Measurements from ENCODE around the gene PSMB8.
"Not testable (repeated sequence)": the region's sequence is repeated elsewhere in the genome, so short reads cannot be mapped to it uniquely, and the experiment has no call there.

The PSMB8 gene

GRCh38 chr6:32816746-32817204 lies 27.1 kb downstream of the PSMB8 start, which contains the start of gene HLA-DOB:
TSS of gene HLA-DOB (minus strand) at chr6:32817002. CDS start at chr6:32816951, 51 bp downstream.
- intact Hi-C loops (cut with micrococcal nuclease): no loop called here

GRCh38 chr6:32815996-32816395 lies 27.9 kb downstream of the PSMB8 start:
- H3K36me3 Mint-ChIP-seq (ENCODE audit: low read depth): no peaks in the 10 kb centered on the region
- H3K4me3 Mint-ChIP-seq: no peak overlapping the region
- H3K27me3 Mint-ChIP-seq: peaks cover 1% of the 10 kb centered on the region
- H3K4me1 Mint-ChIP-seq (ENCODE audit: low read depth): peaks cover 39% of the 10 kb centered on the region
- H3K27ac Mint-ChIP-seq: no peak overlapping the region
- intact Hi-C loops (cut with micrococcal nuclease): no loop called here
- no peaks in the 10 kb centered on the region for H3K9me3 Mint-ChIP-seq

More at GRCh38 chr6:32816746-32817204, 27.1 kb downstream of the PSMB8 start, which contains the start of gene HLA-DOB:
- Mint-ChIP-seq H3K9me3 (no peaks in the 10 kb centered on the region), H3K36me3 (ENCODE audit: low read depth) (no peaks in the 10 kb centered on the region), H3K4me3 (peak within 1 kb of the TSS; percentile 42), H3K27me3 (peaks cover 1% of the 10 kb centered on the region), H3K4me1 (ENCODE audit: low read depth) (peaks cover 46% of the 10 kb centered on the region), H3K27ac (peak within 1 kb of the TSS; percentile 72)

GRCh38 chr6:32815115-32815514 lies 28.7 kb downstream of the PSMB8 start:
- Mint-ChIP-seq H3K9me3 (no peaks in the 10 kb centered on the region), H3K27ac (no peak overlapping the region), H3K36me3 (ENCODE audit: low read depth) (no peaks in the 10 kb centered on the region), H3K27me3 (peaks cover 1% of the 10 kb centered on the region), H3K4me3 (no peak overlapping the region), H3K4me1 (ENCODE audit: low read depth) (peaks cover 30% of the 10 kb centered on the region)
- intact Hi-C loops (cut with micrococcal nuclease): no loop called here

DNA sequence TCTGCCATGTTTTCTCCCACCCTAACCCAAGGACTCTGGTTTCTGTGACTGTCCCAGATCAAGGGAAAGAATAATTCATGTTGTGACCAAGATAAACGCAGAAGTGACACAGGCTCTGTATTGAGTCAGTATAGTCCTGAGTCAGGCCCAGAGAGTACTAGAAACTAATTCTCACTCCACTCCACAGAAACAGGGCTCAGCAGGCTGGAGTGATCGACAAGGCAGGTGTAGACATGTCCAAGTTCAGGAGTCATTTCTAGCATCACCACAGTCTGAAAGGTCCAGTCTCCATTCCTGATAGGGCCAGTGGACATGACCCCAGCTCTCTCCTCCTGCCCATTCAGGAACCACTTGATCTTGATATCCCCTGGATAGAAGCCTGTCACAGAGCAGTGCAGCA lies 29.7 kb downstream of the PSMB8 start:
- intact Hi-C loops (cut with micrococcal nuclease): no loop called here
- no peak overlapping the region for H3K4me3 Mint-ChIP-seq
- H3K27me3 Mint-ChIP-seq: peaks cover 1% of the 10 kb centered on the region
- no peak overlapping the region for H3K27ac Mint-ChIP-seq
- no peaks in the 10 kb centered on the region for H3K9me3 Mint-ChIP-seq
- no peaks in the 10 kb centered on the region for H3K36me3 Mint-ChIP-seq (ENCODE audit: low read depth)
- H3K4me1 Mint-ChIP-seq (ENCODE audit: low read depth): peaks cover 20% of the 10 kb centered on the region

DNA sequence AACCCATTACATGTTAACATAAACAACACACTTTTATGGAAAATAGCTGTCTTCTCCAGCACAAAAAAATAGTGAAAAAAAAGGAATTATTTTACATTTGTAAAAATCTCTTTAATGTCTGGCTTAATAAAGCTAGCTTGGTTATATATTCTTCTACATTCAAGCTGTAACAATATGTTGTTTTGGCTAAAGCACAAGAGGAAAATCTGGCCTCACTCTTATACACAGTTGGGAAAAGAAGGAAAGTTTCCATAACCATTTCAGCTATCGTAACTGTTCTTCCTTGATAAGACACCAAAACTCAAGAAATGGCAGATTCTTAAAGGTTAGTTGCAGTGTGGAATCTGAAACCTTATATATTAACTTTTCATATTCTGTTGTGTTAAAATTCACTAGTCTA lies 34.7 kb downstream of the PSMB8 start:
- no peak overlapping the region for H3K4me3 Mint-ChIP-seq
- H3K36me3 Mint-ChIP-seq (ENCODE audit: low read depth): no peaks in the 10 kb centered on the region
- H3K9me3 Mint-ChIP-seq: no peaks in the 10 kb centered on the region
- H3K27ac Mint-ChIP-seq: no peak overlapping the region
- peaks cover 12% of the 10 kb centered on the region for H3K4me1 Mint-ChIP-seq (ENCODE audit: low read depth)
- H3K27me3 Mint-ChIP-seq: peaks cover 9% of the 10 kb centered on the region
- intact Hi-C loops (cut with micrococcal nuclease): no loop called here

DNA sequence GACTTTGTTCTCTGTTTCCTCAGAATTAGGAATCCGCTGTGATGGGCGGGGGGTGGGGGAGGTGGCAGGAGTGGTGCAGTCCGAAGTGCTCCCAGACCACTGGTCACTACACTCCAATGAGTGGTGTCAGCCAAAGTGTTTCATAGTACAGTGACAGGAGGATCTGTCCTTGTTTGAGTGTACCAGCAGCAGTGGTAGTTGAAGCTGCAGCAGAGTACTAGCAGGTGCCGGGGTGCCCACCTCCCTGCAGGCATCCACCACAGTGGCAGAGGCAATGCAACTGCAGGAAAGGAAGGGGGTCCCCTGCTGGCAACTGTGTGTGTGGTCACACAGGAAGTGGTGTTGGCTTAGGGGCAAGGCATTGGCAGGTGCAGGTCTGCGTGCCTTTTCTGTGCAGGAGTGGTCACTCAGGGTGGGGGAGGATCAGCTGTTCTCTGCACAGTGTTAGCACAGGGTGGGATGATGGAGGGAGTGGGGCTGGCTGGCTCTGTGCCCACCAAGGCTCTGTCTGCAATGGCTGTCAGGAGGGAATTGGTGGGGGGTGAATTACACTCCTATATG lies 36.7 kb downstream of the PSMB8 start:
- Mint-ChIP-seq H3K27ac (no peak overlapping the region), H3K27me3 (peaks cover 22% of the 10 kb centered on the region), H3K4me1 (ENCODE audit: low read depth) (peaks cover 22% of the 10 kb centered on the region), H3K9me3 (no peaks in the 10 kb centered on the region), H3K36me3 (ENCODE audit: low read depth) (no peaks in the 10 kb centered on the region), H3K4me3 (no peak overlapping the region)
- intact Hi-C loops (cut with micrococcal nuclease): no loop called here

- H3K9me3 Mint-ChIP-seq; intact Hi-C loops (cut with micrococcal nuclease); H3K36me3 Mint-ChIP-seq (ENCODE audit: low read depth); H3K4me3 Mint-ChIP-seq; H3K27ac Mint-ChIP-seq: not testable (repeated sequence)
- Mint-ChIP-seq H3K27me3 (peaks cover 26% of the 10 kb centered on the region), H3K4me1 (ENCODE audit: low read depth) (peaks cover 22% of the 10 kb centered on the region)
Observed at GRCh38 chr6:32805404-32805803, 38.4 kb downstream of the PSMB8 start.

DNA sequence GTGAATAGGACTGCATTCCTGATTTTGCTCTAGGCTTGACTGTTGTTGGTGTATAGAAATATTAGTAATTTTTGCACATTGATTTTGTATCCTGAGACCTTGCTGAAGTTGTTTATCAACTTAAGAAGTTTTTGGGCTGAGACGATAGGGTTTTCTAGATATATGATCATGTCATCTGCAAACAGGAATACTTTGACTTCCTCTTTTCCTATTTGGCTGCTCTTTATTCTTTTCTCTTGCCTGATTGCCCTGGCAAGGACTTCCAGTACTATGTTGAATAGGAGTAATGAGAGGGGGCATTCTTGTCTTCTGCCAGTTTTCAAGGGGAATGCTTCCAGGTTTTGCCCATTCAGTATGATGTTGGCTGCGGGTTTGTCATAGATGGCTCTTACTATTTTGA lies 40.4 kb downstream of the PSMB8 start:
- H3K9me3 Mint-ChIP-seq: peaks cover 14% of the 10 kb centered on the region
- H3K36me3 Mint-ChIP-seq (ENCODE audit: low read depth): peaks cover 8% of the 10 kb centered on the region
- peaks cover 25% of the 10 kb centered on the region for H3K4me1 Mint-ChIP-seq (ENCODE audit: low read depth)
- intact Hi-C loops (cut with micrococcal nuclease): no loop called here
- peaks cover 26% of the 10 kb centered on the region for H3K27me3 Mint-ChIP-seq
- no peak overlapping the region for H3K4me3 Mint-ChIP-seq
- H3K27ac Mint-ChIP-seq: no peak overlapping the region

- H3K36me3 Mint-ChIP-seq (ENCODE audit: low read depth): peaks cover 12% of the 10 kb centered on the region
- intact Hi-C loops (cut with micrococcal nuclease): no loop called here
Observed at GRCh38 chr6:32799740-32800139, 44.1 kb downstream of the PSMB8 start.

GRCh38 chr6:32799168-32799567 lies 44.7 kb downstream of the PSMB8 start:
- intact Hi-C loops (cut with micrococcal nuclease): no loop called here
- Mint-ChIP-seq H3K36me3 (ENCODE audit: low read depth) (peaks cover 12% of the 10 kb centered on the region), H3K27me3 (peaks cover 18% of the 10 kb centered on the region), H3K4me3 (no peak overlapping the region), H3K4me1 (ENCODE audit: low read depth) (peaks cover 53% of the 10 kb centered on the region), H3K9me3 (peaks cover 19% of the 10 kb centered on the region), H3K27ac (no peak overlapping the region)

More at GRCh38 chr6:32799740-32800139, 44.1 kb downstream of the PSMB8 start:
- Mint-ChIP-seq H3K27me3 (peaks cover 22% of the 10 kb centered on the region), H3K9me3 (peaks cover 19% of the 10 kb centered on the region), H3K4me3 (no peak overlapping the region), H3K27ac (no peak overlapping the region), H3K4me1 (ENCODE audit: low read depth) (peaks cover 48% of the 10 kb centered on the region)

DNA sequence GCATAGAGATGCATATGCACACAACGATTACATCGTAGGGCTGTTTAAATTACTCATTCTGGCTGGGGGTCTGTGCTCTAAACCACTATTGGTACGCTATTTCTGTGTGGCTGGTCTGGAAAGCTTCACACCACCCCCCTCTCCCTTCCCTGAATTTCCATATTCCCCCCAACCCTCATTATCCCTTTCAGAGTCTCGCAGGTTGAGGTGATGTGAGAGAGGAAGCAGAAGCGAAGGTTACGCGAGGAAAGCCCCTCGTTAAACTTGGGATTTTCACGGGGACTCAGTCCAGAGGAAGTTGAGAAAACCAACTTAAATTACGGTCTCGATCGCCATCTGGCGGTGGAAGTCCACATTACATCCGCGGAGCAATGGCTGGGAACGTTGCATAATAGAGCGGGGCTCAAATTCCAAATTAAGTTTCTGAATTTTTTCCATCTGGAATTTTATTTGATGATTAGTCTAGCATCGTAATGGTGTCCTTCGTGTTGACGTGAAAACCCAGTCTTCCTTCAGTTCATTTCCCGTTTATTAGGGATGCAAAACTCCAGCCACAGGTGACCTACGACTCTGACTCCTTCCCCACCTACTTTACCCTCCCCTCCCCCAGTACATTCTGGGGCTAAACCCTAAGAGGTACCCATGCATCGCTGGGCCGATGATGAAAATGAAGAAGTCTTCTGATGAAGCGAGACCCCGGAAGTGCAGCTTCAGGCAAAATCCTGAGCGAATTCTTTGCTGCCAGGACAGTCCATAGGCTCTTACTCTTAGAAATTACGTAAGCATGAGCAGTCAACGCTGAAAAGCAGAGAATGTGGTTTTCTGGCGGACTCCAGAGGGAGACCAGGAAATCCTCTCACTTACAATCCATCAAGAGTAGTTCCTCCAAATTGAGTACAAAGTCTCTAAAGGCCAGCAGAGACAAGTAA lies 46.7 kb downstream of the PSMB8 start:
- H3K27ac Mint-ChIP-seq: peak overlapping the region; percentile 88
- H3K36me3 Mint-ChIP-seq (ENCODE audit: low read depth): peaks cover 12% of the 10 kb centered on the region
- H3K4me3 Mint-ChIP-seq: peak overlapping the region; percentile 73
- intact Hi-C loops (cut with micrococcal nuclease): no loop called here
- peaks cover 4% of the 10 kb centered on the region for H3K27me3 Mint-ChIP-seq
- H3K9me3 Mint-ChIP-seq: peaks cover 19% of the 10 kb centered on the region
- H3K4me1 Mint-ChIP-seq (ENCODE audit: low read depth): peaks cover 61% of the 10 kb centered on the region

- Mint-ChIP-seq H3K36me3 (ENCODE audit: low read depth) (peaks cover 12% of the 10 kb centered on the region), H3K9me3 (peaks cover 16% of the 10 kb centered on the region), H3K27me3 (no peaks in the 10 kb centered on the region), H3K4me1 (ENCODE audit: low read depth) (peaks cover 78% of the 10 kb centered on the region), H3K4me3 (peak overlapping the region; percentile 52), H3K27ac (peak overlapping the region; percentile 88)
- intact Hi-C loops (cut with micrococcal nuclease): loop anchor here (1.0 kb wide), 1 partner anchor 8 kb away; no protein-coding TSS in a partner anchor
Observed at GRCh38 chr6:32794510-32794909, 49.3 kb downstream of the PSMB8 start.

DNA sequence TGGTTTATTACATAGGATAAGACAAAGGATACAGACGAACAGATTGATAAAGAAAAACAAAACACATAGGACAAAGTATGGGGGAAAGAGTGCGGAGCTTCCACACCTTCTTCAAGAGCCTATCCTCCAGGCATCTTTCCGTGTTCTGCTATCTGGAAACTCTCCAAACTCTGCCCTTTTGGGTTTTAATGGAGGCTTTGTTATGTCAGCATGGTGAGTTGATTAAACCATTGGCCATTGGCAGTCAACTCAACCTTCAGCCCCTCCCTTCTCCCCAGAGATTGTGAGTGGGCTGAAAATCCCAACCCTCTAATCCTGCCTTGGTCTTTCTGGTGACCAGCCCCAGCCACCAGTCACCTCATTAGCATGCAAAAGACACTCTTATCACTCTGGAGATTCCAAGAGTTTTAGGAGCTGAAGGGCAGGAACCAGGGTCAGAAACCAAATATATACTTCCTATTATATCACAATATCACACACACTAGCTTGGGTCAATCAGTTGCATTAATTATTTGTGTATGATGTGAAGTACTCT lies 50.9 kb downstream of the PSMB8 start:
- H3K27me3 Mint-ChIP-seq: peaks cover 3% of the 10 kb centered on the region
- intact Hi-C loops (cut with micrococcal nuclease): no loop called here
- H3K27ac Mint-ChIP-seq: peak overlapping the region; percentile 88
- H3K4me3 Mint-ChIP-seq: no peak overlapping the region
- peaks cover under 1% of the 10 kb centered on the region for H3K9me3 Mint-ChIP-seq
- H3K4me1 Mint-ChIP-seq (ENCODE audit: low read depth): peaks cover 71% of the 10 kb centered on the region
- H3K36me3 Mint-ChIP-seq (ENCODE audit: low read depth): no peaks in the 10 kb centered on the region
